Gastrocnemius medialis (tissue), 4 donors: Measurements from ENCODE around the gene C1QTNF3. TPM values are rescaled to one million over a fixed set of nuclear protein-coding genes. Genes with fewer than 3 reads are reported as not detected.
"Not testable (repeated sequence)": the region's sequence is repeated elsewhere in the genome, so short reads cannot be mapped to it uniquely, and the experiment has no call there.

ENCODE experiments used
- ATAC-seq, 2 donors: fragments of 150-250 bp; one replicate each; pipeline ENCODE4 v1.9.1; 2016
- DNase-seq, 2 donors: peaks; one replicate each; pipeline ENCODE4 v3.0.0-alpha.2; 2019
- H3K27ac ChIP-seq, 4 donors: fragments of 200-600 bp; sonication (generic); 1 replicate in 1 of 4; 2 replicates in 3 of 4; pipeline ENCODE4 v1.5.1; 2016 to 2018; ENCODE audit warnings: mild to moderate bottlenecking in 2 of 4, moderate library complexity in 1 of 4
- H3K27me3 ChIP-seq, 3 donors: fragments of 200-600 bp; sonication (generic) in 2 of 3; 1 replicate in 1 of 3; 2 replicates in 2 of 3; pipeline versions ENCODE4 v1.5.1 to v1.6.0; 2016 to 2019; ENCODE audit warnings: mild to moderate bottlenecking in 1 of 3, moderate library complexity in 1 of 3
- H3K36me3 ChIP-seq, 2 donors: fragments of 200-600 bp; sonication (generic) in 1 of 2; one replicate each; pipeline ENCODE4 v1.5.1; 2017 to 2018
- H3K4me1 ChIP-seq, 2 donors: fragments of 200-600 bp; sonication (generic) in 1 of 2; one replicate each; pipeline ENCODE4 v1.5.1; 2016 to 2017; ENCODE audit warnings: mild to moderate bottlenecking in 2 of 2
- H3K4me3 ChIP-seq, 4 donors: fragments of 200-600 bp; sonication (generic) in 3 of 4; 1 replicate in 1 of 4; 2 replicates in 3 of 4; pipeline ENCODE4 v1.5.1; 2016 to 2019; ENCODE audit warnings: mild to moderate bottlenecking in 2 of 4
- H3K9me3 ChIP-seq, 3 donors: fragments of 200-600 bp; sonication (generic) in 2 of 3; 1 replicate in 1 of 3; 2 replicates in 2 of 3; pipeline ENCODE4 v1.5.1; 2016 to 2019
- POLR2A ChIP-seq, 2 donors: fragments of 450-650 bp; IDR thresholded peaks; one replicate each; pipeline ENCODE4 v1.6.1; 2017; ENCODE audit warnings: antibody characterized with exemption in 2 of 2, mild to moderate bottlenecking in 2 of 2, moderate library complexity in 2 of 2
- in situ Hi-C, 4 donors: fragments of 200-750 bp; cut with MboI; loops; one replicate each; pipeline versions ENCODE4 v1.15.0 to v1.8.0; 2017; ENCODE audit warnings: low sequenced_read_pairs in 4 of 4
- intact Hi-C: fragments of 100-400 bp; cut with DNase I; formaldehyde crosslinking; loops from one replicate; pipeline ENCODE4 v1.15.1; 2023; ENCODE audit warnings: low total_unique reads
- total RNA-seq, 4 donors: library from RNA; depleted of rRNA; stranded (reverse); fragments of >200 nt; gene quantifications; one replicate each; pipeline versions ENCODE4 v1.1.0 to v1.2.3, GENCODE V29; 2016
- TF ChIP-seq, protein P1 (sequence below), 5 experiments: fragments of 450-650 bp in 3 of 5; fragments of 200-600 bp in 2 of 5; sonication (generic) in 2 of 5; IDR thresholded peaks in 4 of 5; conservative IDR thresholded peaks in 1 of 5; 1 replicate in 4 of 5; 2 replicates in 1 of 5; pipeline ENCODE4 v1.5.1; 2016 to 2019; ENCODE audit warnings: antibody characterized with exemption in 5 of 5, mild to moderate bottlenecking in 3 of 5, moderate library complexity in 3 of 5

C1QTNF3 gene
- total RNA-seq, 4 donors from 2014 or later = 0.33 to 1.00 TPM; not detected in 2

DNA sequence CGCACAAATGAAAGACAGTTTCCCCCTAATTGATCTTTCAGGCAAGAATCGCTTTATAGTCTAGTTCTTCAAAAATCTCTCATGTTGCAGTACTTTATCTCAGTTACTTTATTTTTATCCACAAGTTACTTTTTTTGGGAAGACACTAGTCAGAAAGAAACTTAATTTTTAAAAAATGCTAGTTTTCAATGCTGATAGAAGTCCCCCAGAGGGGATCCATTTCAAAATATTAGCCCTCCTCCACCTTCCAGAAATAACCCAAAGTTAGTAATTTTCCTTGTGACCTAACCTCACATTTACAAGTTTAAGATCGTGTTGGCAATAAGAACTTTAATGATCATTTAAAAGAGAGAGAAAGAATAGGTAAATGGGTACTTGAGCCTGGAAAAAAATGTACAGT is 11.0 kb downstream of the C1QTNF3 start:
- no peaks in the 10 kb centered on the region for H3K9me3 ChIP-seq
- H3K4me1 ChIP-seq = no peaks in the 10 kb centered on the region
- TF ChIP-seq, protein P1, sequence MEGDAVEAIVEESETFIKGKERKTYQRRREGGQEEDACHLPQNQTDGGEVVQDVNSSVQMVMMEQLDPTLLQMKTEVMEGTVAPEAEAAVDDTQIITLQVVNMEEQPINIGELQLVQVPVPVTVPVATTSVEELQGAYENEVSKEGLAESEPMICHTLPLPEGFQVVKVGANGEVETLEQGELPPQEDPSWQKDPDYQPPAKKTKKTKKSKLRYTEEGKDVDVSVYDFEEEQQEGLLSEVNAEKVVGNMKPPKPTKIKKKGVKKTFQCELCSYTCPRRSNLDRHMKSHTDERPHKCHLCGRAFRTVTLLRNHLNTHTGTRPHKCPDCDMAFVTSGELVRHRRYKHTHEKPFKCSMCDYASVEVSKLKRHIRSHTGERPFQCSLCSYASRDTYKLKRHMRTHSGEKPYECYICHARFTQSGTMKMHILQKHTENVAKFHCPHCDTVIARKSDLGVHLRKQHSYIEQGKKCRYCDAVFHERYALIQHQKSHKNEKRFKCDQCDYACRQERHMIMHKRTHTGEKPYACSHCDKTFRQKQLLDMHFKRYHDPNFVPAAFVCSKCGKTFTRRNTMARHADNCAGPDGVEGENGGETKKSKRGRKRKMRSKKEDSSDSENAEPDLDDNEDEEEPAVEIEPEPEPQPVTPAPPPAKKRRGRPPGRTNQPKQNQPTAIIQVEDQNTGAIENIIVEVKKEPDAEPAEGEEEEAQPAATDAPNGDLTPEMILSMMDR (IDR thresholded peaks at IDR 0.05 in 4 of 5, conservative IDR thresholded peaks at IDR 0.05 in 1 of 5) = no peak
- TF ChIP-seq POLR2A (IDR thresholded peaks at IDR 0.05) = no peak
- peaks cover 0 to 9% of the 10 kb centered on the region in 2 donors for H3K36me3 ChIP-seq
- in situ Hi-C loops = no loop called here
- no peaks in the 10 kb centered on the region for H3K27me3 ChIP-seq
- H3K4me3 ChIP-seq = no peak overlapping the region
- no peak overlapping the region for H3K27ac ChIP-seq
- ATAC-seq (no peak), DNase-seq (no peak)
- intact Hi-C loops = no loop called here

DNA sequence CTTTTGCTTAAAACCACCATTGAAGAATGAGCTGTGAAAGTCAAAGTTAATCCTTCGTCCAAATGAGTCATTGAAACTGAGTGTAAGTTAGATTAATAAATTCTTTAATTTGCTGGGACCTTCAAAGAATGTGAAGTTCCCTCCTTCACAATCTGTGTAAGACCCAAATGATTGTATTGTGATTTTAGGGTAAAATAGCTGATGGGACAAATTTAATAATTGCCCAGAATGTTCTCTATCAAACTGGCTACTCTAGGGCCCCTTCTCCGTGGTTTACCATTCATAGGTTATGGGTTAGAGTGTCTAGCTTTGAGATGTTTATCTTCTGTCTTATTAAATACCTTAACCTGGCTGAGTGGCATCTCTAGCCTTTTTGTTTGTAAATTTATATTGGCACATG is 11.9 kb downstream of the C1QTNF3 start:
- TF ChIP-seq, protein P1 (IDR thresholded peaks at IDR 0.05 in 4 of 5, conservative IDR thresholded peaks at IDR 0.05 in 1 of 5) = no peak
- no peak for TF ChIP-seq POLR2A (IDR thresholded peaks at IDR 0.05)
- intact Hi-C loops (no loop called here), in situ Hi-C loops (no loop called here)
- Histone ChIP-seq H3K4me1 (no peaks in the 10 kb centered on the region), H3K36me3 (peaks cover 0 to 9% of the 10 kb centered on the region in 2 donors), H3K27me3 (no peaks in the 10 kb centered on the region), H3K9me3 (no peaks in the 10 kb centered on the region), H3K27ac (no peak overlapping the region), H3K4me3 (no peak overlapping the region)
- DNase-seq = no peak
- no peak for ATAC-seq

DNA sequence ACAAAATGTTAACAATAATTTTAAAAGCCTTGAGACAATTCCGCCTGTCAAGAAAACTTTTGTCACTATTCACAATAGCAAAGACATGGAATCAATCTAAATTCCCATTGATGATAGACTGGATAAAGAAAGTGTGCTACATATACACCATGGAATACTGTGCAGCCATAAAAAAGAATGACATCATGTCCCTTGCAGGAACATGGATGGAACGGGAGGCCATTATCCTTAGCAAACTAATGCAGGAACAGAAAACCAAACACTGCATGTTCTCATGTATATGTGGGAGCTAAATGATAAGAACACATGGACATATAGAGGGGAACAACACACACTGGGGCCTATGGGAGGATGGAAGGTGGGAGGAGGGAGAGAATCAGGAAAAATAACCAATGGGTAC is 12.4 kb downstream of the C1QTNF3 start:
- H3K4me3 ChIP-seq, ATAC-seq, H3K36me3 ChIP-seq, H3K4me1 ChIP-seq, in situ Hi-C loops, intact Hi-C loops, H3K9me3 ChIP-seq, DNase-seq, H3K27me3 ChIP-seq, H3K27ac ChIP-seq: not testable (repeated sequence)

DNA sequence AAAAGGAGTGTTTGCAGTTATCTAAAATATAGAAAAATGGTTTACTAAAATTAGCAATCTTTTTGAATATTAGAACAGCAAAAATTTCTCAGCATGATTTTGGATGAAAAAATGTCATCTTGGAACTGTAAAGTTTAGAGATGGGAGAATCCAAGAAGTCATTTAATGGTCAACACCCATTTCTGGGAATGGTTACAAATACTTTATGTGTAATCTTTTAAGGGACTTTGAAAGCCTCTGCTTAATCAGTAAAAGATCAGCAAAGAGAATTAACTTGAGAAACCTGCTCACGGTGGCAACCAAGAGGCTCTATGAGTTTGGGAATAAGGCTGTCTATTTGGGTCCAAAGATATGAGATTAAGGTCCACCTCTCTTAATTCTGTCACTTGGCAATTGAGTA is 13.0 kb downstream of the C1QTNF3 start:
- in situ Hi-C loops (no loop called here), intact Hi-C loops (no loop called here)
- no peak overlapping the region for H3K27ac ChIP-seq
- H3K27me3 ChIP-seq = no peaks in the 10 kb centered on the region
- peaks cover 0 to 6% of the 10 kb centered on the region in 2 donors for H3K36me3 ChIP-seq
- TF ChIP-seq POLR2A (IDR thresholded peaks at IDR 0.05) = no peak
- TF ChIP-seq, protein P1 (IDR thresholded peaks at IDR 0.05 in 4 of 5, conservative IDR thresholded peaks at IDR 0.05 in 1 of 5) = no peak
- DNase-seq (no peak), ATAC-seq (no peak)
- H3K4me3 ChIP-seq = no peak overlapping the region
- no peaks in the 10 kb centered on the region for H3K9me3 ChIP-seq
- no peaks in the 10 kb centered on the region for H3K4me1 ChIP-seq

DNA sequence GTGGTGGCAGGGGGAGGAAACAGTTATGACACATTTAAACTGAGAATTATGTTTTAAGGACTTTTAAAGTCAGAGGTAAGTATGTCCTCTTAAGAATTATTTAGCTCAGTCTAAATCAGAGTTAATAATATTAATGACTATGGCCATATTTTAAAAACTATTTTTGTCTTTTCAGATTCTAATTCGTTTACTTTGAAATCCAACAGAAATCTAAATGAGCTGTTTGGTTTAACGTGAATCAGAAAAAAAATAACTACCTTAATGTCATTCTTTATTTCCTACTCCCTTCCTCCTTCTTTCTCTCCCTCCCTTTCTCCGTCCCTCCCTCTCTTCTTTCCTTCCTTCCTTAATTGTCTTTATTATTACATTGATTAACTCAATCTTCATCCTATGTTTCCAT is 14.7 kb downstream of the C1QTNF3 start:
- Histone ChIP-seq H3K9me3 (no peaks in the 10 kb centered on the region), H3K4me3 (no peak overlapping the region), H3K27me3 (no peaks in the 10 kb centered on the region), H3K27ac (no peak overlapping the region), H3K4me1 (no peaks in the 10 kb centered on the region), H3K36me3 (no peaks in the 10 kb centered on the region)
- intact Hi-C loops = no loop called here
- TF ChIP-seq, protein P1 (IDR thresholded peaks at IDR 0.05 in 4 of 5, conservative IDR thresholded peaks at IDR 0.05 in 1 of 5) = no peak
- TF ChIP-seq POLR2A (IDR thresholded peaks at IDR 0.05) = no peak
- in situ Hi-C loops = no loop called here
- ATAC-seq = no peak
- DNase-seq = no peak
